GM20000 (cell line): ENCODE data around the gene CPAMD8.

Experiments used
- DNase-seq: peaks from one replicate; pipeline ENCODE4 v3.0.0; 2012; ENCODE audit warnings: low spot score
- TF ChIP-seq, protein P1 (sequence below): IDR thresholded peaks from 2 replicates; pipeline ENCODE4 v1.5.1; 2012; ENCODE audit warnings: mild to moderate bottlenecking, control low read depth; ENCODE audit errors: extremely low read depth, missing control alignments

Gene CPAMD8

DNA sequence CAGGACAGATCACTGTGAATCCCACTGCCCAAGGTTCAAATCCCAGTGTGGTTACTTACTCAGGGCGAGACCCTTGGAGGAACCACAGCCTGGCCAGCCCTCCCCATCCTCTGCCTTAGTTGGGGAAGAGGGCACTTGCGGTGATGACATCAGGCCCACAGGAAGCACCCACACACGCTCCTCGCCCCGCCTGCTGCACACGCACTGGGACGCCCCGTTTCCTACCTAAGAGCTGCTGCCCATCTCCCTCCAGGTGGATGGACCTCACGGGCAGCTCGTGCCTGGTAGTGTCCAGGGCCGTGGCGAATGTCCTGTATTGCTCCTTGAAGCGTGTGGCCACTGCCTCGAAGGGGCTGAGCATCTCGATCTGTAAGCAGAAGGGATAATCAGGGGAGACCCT lies 29.0 kb upstream of the CPAMD8 start:
- TF ChIP-seq, protein P1, sequence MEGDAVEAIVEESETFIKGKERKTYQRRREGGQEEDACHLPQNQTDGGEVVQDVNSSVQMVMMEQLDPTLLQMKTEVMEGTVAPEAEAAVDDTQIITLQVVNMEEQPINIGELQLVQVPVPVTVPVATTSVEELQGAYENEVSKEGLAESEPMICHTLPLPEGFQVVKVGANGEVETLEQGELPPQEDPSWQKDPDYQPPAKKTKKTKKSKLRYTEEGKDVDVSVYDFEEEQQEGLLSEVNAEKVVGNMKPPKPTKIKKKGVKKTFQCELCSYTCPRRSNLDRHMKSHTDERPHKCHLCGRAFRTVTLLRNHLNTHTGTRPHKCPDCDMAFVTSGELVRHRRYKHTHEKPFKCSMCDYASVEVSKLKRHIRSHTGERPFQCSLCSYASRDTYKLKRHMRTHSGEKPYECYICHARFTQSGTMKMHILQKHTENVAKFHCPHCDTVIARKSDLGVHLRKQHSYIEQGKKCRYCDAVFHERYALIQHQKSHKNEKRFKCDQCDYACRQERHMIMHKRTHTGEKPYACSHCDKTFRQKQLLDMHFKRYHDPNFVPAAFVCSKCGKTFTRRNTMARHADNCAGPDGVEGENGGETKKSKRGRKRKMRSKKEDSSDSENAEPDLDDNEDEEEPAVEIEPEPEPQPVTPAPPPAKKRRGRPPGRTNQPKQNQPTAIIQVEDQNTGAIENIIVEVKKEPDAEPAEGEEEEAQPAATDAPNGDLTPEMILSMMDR = no peak
- DNase-seq = no peak

DNA sequence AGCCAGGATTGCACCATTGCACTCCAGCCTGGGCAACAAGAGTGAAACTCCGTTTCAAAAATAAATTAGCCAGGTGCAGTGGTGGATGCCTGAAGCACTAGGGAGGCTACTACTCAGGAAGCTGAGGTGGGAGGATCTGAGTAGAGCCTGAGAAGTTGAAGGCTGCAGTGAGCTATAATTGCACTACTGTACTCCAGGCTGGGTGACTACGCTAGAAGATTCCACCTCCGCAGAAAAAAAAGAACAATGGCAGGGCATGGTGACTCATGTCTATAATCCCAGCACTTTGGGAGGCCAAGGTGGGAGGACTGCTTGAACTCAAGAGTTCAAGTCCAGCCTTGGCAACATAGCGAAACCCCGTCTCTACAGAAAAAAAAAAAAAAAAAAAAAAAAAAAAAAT lies 28.1 kb upstream of the CPAMD8 start:
- no peak for DNase-seq
- TF ChIP-seq, protein P1 = no peak

DNA sequence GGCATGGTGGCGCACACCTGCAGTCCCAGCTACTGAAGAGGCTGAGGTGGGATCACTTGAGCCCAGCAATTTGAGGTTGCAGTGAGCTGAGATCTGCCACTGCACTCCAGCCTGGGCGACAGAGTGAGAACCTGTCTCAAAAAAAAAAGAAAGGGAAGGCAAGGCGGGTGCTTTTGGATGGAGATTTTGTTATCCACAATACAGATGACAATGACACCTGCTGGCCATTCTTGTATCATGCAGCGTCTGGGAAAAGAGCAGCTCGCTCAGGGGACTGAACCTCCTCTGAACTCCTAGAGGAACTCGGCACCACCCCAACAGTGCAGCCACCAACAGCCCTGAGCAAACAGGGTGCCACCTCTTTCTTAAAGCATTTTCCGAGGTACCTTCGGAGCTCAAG lies 25.8 kb upstream of the CPAMD8 start:
- no peak for DNase-seq
- TF ChIP-seq, protein P1 = no peak

DNA sequence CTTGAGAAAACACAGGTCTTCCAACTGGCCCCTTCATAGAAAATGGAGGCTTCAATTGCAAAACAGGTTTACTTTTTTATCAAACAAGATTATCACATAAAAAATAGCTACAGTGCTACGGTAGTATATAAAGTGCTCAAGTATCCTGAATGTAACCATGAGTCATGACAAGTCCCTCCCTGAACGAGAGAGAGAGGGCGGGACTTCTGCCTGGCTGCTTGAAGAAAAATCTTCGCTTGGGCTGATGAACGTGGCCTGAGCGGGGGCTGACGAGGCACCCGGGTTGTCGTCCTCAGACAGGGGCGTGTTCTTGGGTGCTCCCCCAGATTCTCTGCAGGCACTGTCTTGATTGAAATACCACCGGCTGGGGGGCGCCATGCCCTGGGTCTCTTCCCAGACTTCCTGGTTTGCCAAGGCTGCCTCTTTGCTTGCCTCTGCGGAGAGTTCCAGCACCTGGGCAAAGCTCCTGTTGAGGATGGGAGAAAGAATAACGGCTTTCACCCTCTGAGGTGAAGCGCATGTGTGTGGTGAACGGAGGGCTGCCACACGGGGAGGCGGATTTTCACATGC lies 23.2 kb upstream of the CPAMD8 start:
- TF ChIP-seq, protein P1 = no peak
- no peak for DNase-seq

DNA sequence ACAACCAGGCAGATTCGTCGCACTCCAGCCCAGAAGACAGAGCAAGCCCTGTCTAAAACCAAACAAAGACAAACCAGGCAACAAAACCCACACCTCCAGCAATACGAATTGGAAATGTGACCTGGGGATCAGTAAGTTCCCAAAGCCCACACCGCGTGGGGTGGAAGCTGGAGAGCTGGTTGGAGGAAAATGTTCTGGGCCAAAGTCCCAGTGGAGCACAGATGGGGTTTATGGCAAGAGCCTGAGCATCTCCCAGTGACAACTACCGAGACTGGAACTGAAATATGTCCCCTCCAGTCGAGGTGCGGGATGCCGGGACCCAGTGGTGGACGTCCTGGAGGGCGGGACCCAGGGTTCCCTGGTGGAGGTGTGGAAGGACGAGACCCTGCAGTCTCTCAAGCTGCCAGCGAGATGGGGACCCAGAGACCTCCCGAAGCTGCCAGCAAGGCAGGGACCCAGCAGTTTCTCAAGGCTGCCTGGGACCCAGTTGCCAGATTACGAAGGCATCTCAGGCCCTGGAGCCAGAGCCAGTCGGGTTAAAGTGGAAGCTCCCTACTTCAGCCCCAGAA lies 22.4 kb upstream of the CPAMD8 start:
- DNase-seq = no peak
- TF ChIP-seq, protein P1 = no peak

DNA sequence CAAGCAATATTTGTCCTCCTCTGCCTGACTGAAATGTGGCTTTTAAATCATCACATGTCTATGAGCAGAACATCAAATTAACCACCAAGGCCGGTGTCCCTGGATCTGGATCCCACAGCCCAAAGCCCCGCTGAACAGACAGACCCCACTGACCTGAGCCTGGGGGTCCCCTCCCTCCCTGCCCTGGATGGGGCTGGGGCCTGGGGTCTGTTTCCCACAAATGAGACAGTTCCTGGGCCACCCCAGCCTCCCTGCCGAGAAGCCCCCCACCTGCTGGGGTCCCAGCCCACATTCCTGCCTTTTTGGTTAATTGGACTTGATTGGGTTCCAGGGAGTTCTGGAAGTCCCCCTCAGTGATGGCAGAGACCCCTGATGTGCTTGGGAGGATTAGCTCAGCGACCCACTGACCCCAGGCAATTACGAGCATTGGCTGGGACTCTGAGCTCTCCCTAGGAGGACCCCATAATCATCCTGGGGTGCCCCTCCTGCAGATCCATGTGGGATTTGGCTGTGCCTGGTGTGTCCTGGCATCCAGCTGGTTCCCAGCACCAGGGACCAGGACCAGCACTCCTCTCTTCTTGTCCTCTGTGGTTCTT lies 19.4 kb upstream of the CPAMD8 start:
- no peak for DNase-seq
- TF ChIP-seq, protein P1 = no peak

DNA sequence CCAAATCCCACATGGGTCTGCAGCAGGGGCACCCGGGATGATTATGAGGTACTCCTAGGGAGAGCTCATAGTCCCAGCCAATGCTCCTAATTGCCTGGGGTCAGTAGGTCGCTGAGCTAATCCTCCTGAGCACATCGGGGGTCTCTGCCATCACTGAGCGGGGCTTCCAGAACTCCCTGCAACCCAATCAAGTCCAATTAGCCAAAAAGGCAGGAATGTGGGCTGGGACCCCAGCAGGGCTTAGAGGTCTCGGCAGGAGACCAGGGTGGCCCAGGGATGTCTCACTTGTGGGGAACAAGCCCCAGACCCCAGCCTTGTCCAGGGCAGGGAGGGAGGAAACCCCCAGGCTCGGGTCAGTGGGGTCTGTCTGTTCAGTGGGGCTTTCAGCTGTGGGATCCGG lies 17.1 kb upstream of the CPAMD8 start:
- TF ChIP-seq, protein P1 = no peak
- no peak for DNase-seq
